HCT116 (cell line): ENCODE measurements around the gene TEKTIP1. TPM values are rescaled to one million over a fixed set of nuclear protein-coding genes. Genes with fewer than 3 reads are reported as not detected.

Experiments
- ATAC-seq: fragments of 200-7000 bp; cut with Tn5 transposase; 2 replicates; pipeline ENCODE4 v1.9.1; 2020; ENCODE audit warnings: mild to moderate bottlenecking, moderate library complexity
- BruUV-seq: library from RNA; stranded (reverse); fragments of 400-500 nt; replicated peaks from 2 replicates; lab custom pipeline; 2021; lab: Mats Ljungman, UMichigan
- CTCF ChIA-PET: fragments of 300-600 bp; sonication (Branson Sonifier 250); formaldehyde crosslinking; loops from one replicate; lab custom pipeline; 2021; ENCODE audit warnings: antibody characterized with exemption; lab: Charles Lee
- POLR2A ChIA-PET: fragments of 300-600, 350-600 bp; sonication (Branson Sonifier 250); formaldehyde crosslinking; loops from one replicate; lab custom pipeline; 2021; ENCODE audit warnings: antibody characterized with exemption; lab: Charles Lee
- RAD21 ChIA-PET, 2 experiments: fragments of 300-600 bp; sonication (Branson Sonifier 250); formaldehyde crosslinking; loops; one replicate each; lab custom pipeline; 2023; ENCODE audit warnings: low total read pairs in 2 of 2; ENCODE audit not compliant: uncharacterized antibody in 2 of 2, unreplicated experiment in 2 of 2, low non-redundant PET in 1 of 2; lab: Charles Lee
- DNase-seq: peaks from one replicate; pipeline ENCODE4 v3.0.0-alpha.2; 2010; ENCODE audit warnings: low read depth, low spot score
- H2AFZ ChIP-seq: fragments of 200-600 bp; shearing (Covaris generic), sonication (generic); 2 replicates; pipeline ENCODE4 v1.6.1; 2017; ENCODE audit warnings: low read depth, mixed run types, mixed read lengths, antibody characterized with exemption, low read length; ENCODE audit not compliant: poor library complexity, severe bottlenecking
- H3K27ac ChIP-seq: 2 replicates; pipeline ENCODE4 v1.5.1; 2012; ENCODE audit warnings: low read depth, low read length
- H3K27me3 ChIP-seq: fragments of 200-600 bp; sonication (generic); 2 replicates; pipeline ENCODE4 v1.6.1; 2016; ENCODE audit warnings: mixed run types, low read length, mixed read lengths; ENCODE audit not compliant: insufficient read depth
- H3K36me3 ChIP-seq, 2 experiments: fragments of 200-500 bp in 1 of 2; fragments of 200-600 bp in 1 of 2; sonication (Bioruptor generic) in 1 of 2; sonication (generic) in 1 of 2; 2 replicates each; pipeline versions ENCODE4 v1.5.1 to v1.6.1; 2014 to 2016; ENCODE audit warnings: low read length in 2 of 2, inconsistent platforms in 1 of 2, mixed read lengths in 1 of 2, mixed run types in 1 of 2; ENCODE audit not compliant: insufficient read depth in 2 of 2, control insufficient read depth in 1 of 2
- H3K4me1 ChIP-seq, 2 experiments: fragments of 200-600 bp in 1 of 2; sonication (generic) in 1 of 2; 2 replicates each; pipeline versions ENCODE4 v1.5.1 to v1.6.1; 2012 to 2017; ENCODE audit warnings: low read length in 2 of 2, inconsistent platforms in 1 of 2, mild to moderate bottlenecking in 1 of 2, mixed read lengths in 1 of 2, mixed run types in 1 of 2, moderate library complexity in 1 of 2; ENCODE audit not compliant: insufficient read depth in 2 of 2, control insufficient read depth in 1 of 2
- H3K4me2 ChIP-seq: fragments of 200-600 bp; sonication (generic); 2 replicates; pipeline ENCODE4 v1.6.1; 2017; ENCODE audit warnings: mixed run types, low read length, mixed read lengths
- H3K4me3 ChIP-seq, 2 experiments: fragments of 200-600 bp in 1 of 2; sonication (generic) in 1 of 2; replicated peaks in 1 of 2; 2 replicates each; pipeline ENCODE4 v1.5.1; 2011 to 2016; ENCODE audit warnings: low read length in 2 of 2, control low read depth in 1 of 2, low read depth in 1 of 2, mild to moderate bottlenecking in 1 of 2, mixed read lengths in 1 of 2, mixed run types in 1 of 2
- H3K79me2 ChIP-seq: fragments of 200-600 bp; sonication (generic); 2 replicates; pipeline ENCODE4 v1.6.1; 2017; ENCODE audit warnings: mild to moderate bottlenecking, mixed run types, low read length, moderate library complexity, mixed read lengths; ENCODE audit not compliant: insufficient read depth
- H3K9ac ChIP-seq: fragments of 200-600 bp; sonication (generic); 2 replicates; pipeline ENCODE4 v1.6.1; 2016; ENCODE audit warnings: low read length, mixed read lengths
- H3K9me2 ChIP-seq: fragments of 200-600 bp; sonication (generic), shearing (Covaris generic); 2 replicates; pipeline ENCODE4 v1.6.1; 2017; ENCODE audit warnings: mixed run types, mild to moderate bottlenecking, moderate library complexity; ENCODE audit not compliant: insufficient read depth
- H3K9me3 ChIP-seq, 2 experiments: fragments of 200-500 bp in 1 of 2; fragments of 200-600 bp in 1 of 2; sonication (Bioruptor generic) in 1 of 2; sonication (generic) in 1 of 2; 2 replicates each; pipeline ENCODE4 v1.6.1; 2014 to 2017; ENCODE audit warnings: low read length in 2 of 2, mixed read lengths in 2 of 2, inconsistent platforms in 1 of 2, low read depth in 1 of 2, mild to moderate bottlenecking in 1 of 2, mixed run types in 1 of 2, moderate library complexity in 1 of 2; ENCODE audit not compliant: control insufficient read depth in 1 of 2, insufficient read depth in 1 of 2
- H4K20me1 ChIP-seq: fragments of 200-600 bp; sonication (generic), shearing (Covaris generic); 2 replicates; pipeline ENCODE4 v1.6.1; 2017; ENCODE audit warnings: mixed run types, mild to moderate bottlenecking, moderate library complexity; ENCODE audit not compliant: insufficient read depth
- CBX3 ChIP-seq: IDR thresholded peaks from 2 replicates; pipeline ENCODE4 v1.6.1; 2012; ENCODE audit warnings: low read depth
- CEBPB ChIP-seq: IDR thresholded peaks from 2 replicates; pipeline ENCODE4 v1.6.1; 2012; ENCODE audit warnings: low read depth
- CTCF ChIP-seq, 3 experiments: fragments of 200-600 bp in 1 of 3; sonication (generic) in 1 of 3; IDR thresholded peaks in 2 of 3; conservative IDR thresholded peaks in 1 of 3; 2 replicates each; pipeline ENCODE4 v1.5.1; 2012 to 2017; ENCODE audit warnings: low read depth in 2 of 3, low read length in 2 of 3, antibody characterized with exemption in 1 of 3, borderline replicate concordance in 1 of 3, control low read depth in 1 of 3, mild to moderate bottlenecking in 1 of 3, mixed read lengths in 1 of 3, mixed run types in 1 of 3, moderate library complexity in 1 of 3; ENCODE audit not compliant: insufficient read depth in 1 of 3
- ELF1 ChIP-seq: IDR thresholded peaks from 2 replicates; pipeline ENCODE4 v1.6.1; 2012; ENCODE audit warnings: low read depth, borderline replicate concordance
- EZH2 ChIP-seq: fragments of 200-600 bp; sonication (generic); IDR thresholded peaks from 2 replicates; pipeline ENCODE4 v1.6.1; 2017; ENCODE audit warnings: antibody characterized with exemption, mixed run types
- EZH2phosphoT487 ChIP-seq: fragments of 200-600 bp; IDR thresholded peaks from 2 replicates; pipeline ENCODE4 v1.6.1; 2018; ENCODE audit warnings: antibody characterized with exemption, borderline replicate concordance
- FOSL1 ChIP-seq: IDR thresholded peaks from 2 replicates; pipeline ENCODE4 v1.6.1; 2012; ENCODE audit warnings: low read depth
- JUND ChIP-seq: IDR thresholded peaks from 2 replicates; pipeline ENCODE4 v1.6.1; 2012
- MAX ChIP-seq: IDR thresholded peaks from 2 replicates; pipeline ENCODE4 v1.6.1; 2012
- POLR2A ChIP-seq: IDR thresholded peaks from 2 replicates; pipeline ENCODE4 v1.7.0; 2011; ENCODE audit warnings: borderline replicate concordance; ENCODE audit not compliant: insufficient read depth, insufficient read length; ENCODE audit errors: extremely low read depth
- RAD21 ChIP-seq: IDR thresholded peaks from 2 replicates; pipeline ENCODE4 v1.6.1; 2012; ENCODE audit warnings: low read depth, mild to moderate bottlenecking
- REST ChIP-seq: IDR thresholded peaks from 2 replicates; pipeline ENCODE4 v1.6.1; 2012; ENCODE audit warnings: low read depth
- SRF ChIP-seq: IDR thresholded peaks from 2 replicates; pipeline ENCODE4 v1.6.1; 2012; ENCODE audit warnings: low read depth
- TCF7L2 ChIP-seq: IDR thresholded peaks from 2 replicates; pipeline ENCODE4 v1.7.0; 2011; ENCODE audit warnings: borderline replicate concordance, inconsistent platforms; ENCODE audit not compliant: insufficient read depth, insufficient read length; ENCODE audit errors: extremely low read depth
- YY1 ChIP-seq: IDR thresholded peaks from 2 replicates; pipeline ENCODE4 v1.6.1; 2011; ENCODE audit warnings: low read length, low read depth, moderate library complexity, mild to moderate bottlenecking; ENCODE audit not compliant: insufficient replicate concordance; ENCODE audit errors: extremely low read depth
- ZBTB33 ChIP-seq: IDR thresholded peaks from 2 replicates; pipeline ENCODE4 v1.6.1; 2011; ENCODE audit warnings: mild to moderate bottlenecking, low read length, moderate library complexity; ENCODE audit not compliant: insufficient replicate concordance; ENCODE audit errors: extremely low read depth
- ZFX ChIP-seq: fragments of 450-650 bp; IDR thresholded peaks from 2 replicates; pipeline ENCODE4 v1.6.1; 2017
- ZNF274 ChIP-seq: fragments of 200-500 bp; sonication (Bioruptor generic); IDR thresholded peaks from 2 replicates; pipeline ENCODE4 v1.6.1; 2014; ENCODE audit warnings: mild to moderate bottlenecking, low read depth, low read length, inconsistent platforms
- intact Hi-C: fragments of 100-400 bp; cut with micrococcal nuclease; formaldehyde crosslinking; loops from 2 replicates; pipeline ENCODE4 v1.10.0; 2022
- total RNA-seq: library from RNA; stranded (reverse); gene quantifications from one replicate; pipeline ENCODE4 v1.2.1, GENCODE V29; 2021; ENCODE audit not compliant: unreplicated experiment

The TEKTIP1 gene
- total RNA-seq, 1 experiment from 2014 or later, result 1.2 TPM

GRCh38 chr19:3533033-3533432, 5.9 kb upstream of the TEKTIP1 start (continued):
- TF ChIP-seq TCF7L2 (no peak), REST (no peak), POLR2A (no peak), ZFX (no peak), ELF1 (no peak), CEBPB (no peak), YY1 (no peak), FOSL1 (no peak)

GRCh38 chr19:3533563-3534216, 5.3 kb upstream of the TEKTIP1 start:
- ATAC-seq, result no peak
- TF ChIP-seq ZNF274, result no peak
- no peak for TF ChIP-seq RAD21
- no peak for TF ChIP-seq SRF
- no peak for TF ChIP-seq CTCF (IDR thresholded peaks at IDR 0.05 in 2 of 3, conservative IDR thresholded peaks at IDR 0.05 in 1 of 3; ENCODE audit: borderline replicate concordance in 1 of 3, insufficient read depth in 1 of 3, low read depth in 2 of 3, low read length in 2 of 3)
- no peak for TF ChIP-seq CBX3
- TF ChIP-seq EZH2phosphoT487, result no peak
- no peak for TF ChIP-seq MAX
- TF ChIP-seq POLR2A, result no peak
- TF ChIP-seq ELF1, result no peak
- no peak for TF ChIP-seq JUND
- no peak for TF ChIP-seq EZH2
- TF ChIP-seq ZBTB33, result no peak
- no peak for TF ChIP-seq ZFX

More at GRCh38 chr19:3533563-3534216, 5.3 kb upstream of the TEKTIP1 start:
- Histone ChIP-seq H3K9me2 (no peaks in the 10 kb centered on the region), H3K27ac (no peak overlapping the region), H3K27me3 (no peaks in the 10 kb centered on the region), H3K4me3 (no peak overlapping the region), H3K36me3 (peaks cover 11 to 27% of the 10 kb centered on the region in 2 experiments; a peak in 3 of 4 replicates), H3K9ac (no peak overlapping the region), H2AFZ (no peak overlapping the region), H3K4me1 (peaks cover 0 to 12% of the 10 kb centered on the region in 2 experiments; a peak in 2 of 4 replicates), H3K9me3 (no peaks in the 10 kb centered on the region), H3K4me2 (no peak overlapping the region), H4K20me1 (no peaks in the 10 kb centered on the region), H3K79me2 (no peaks in the 10 kb centered on the region)
- ChIA-PET RAD21 (no interaction called here), CTCF (no interaction called here), POLR2A (no interaction called here)
- no peak for DNase-seq
- intact Hi-C loops, result no loop called here
- no TSS peak for BruUV-seq
